ENCODE measurements around the gene HERC6. TPM values are rescaled to one million over a fixed set of nuclear protein-coding genes. Genes with fewer than 3 reads are reported as not detected.
"Not testable (repeated sequence)": the region's sequence is repeated elsewhere in the genome, so short reads cannot be mapped to it uniquely, and the experiment has no call there.

HERC6 gene
- total RNA-seq, 5 donors from 2014 or later (not counting 1 experiment from before 2014, with no cell fraction given): 13.9 to 25.2 (median 19.7) TPM

DNA sequence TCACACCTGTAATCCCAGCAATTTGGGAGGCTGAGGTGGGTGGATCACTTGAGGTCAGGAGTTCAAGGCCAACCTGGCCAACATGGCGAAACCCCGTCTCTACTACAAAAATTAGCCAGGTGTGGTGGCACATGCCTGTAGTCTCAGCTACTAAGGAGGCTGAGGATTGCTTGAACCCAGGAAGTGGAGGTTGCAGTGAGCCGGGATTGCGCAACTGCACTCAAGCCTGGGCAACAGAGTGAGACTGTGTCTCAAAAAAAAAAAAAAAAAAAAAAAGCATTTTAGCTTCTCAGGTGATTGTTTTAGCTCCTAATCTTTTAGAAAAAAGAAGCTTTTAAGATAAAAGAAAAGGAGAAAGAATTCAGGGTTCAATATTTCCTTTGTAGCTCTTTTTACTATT, 59.2 kb downstream of the HERC6 start:
- H3K4me3 Mint-ChIP-seq; H3K27me3 ChIP-seq (replicated peaks in 1 of 2; ENCODE audit: control insufficient read depth in 2 of 2, extremely low read depth in 1 of 2, insufficient read depth in 2 of 2, low read length in 1 of 2); H3K4me3 ChIP-seq (ENCODE audit: control insufficient read depth in 1 of 2, extremely low read depth in 1 of 2, low read length in 1 of 2); H3K4me1 ChIP-seq (ENCODE audit: control insufficient read depth in 1 of 2, extremely low read depth in 1 of 2, insufficient read depth in 2 of 2, low read length in 2 of 2); H3K27me3 Mint-ChIP-seq; H3K9me3 ChIP-seq; DNase-seq; H3K9me3 Mint-ChIP-seq; H3K4me1 Mint-ChIP-seq; H3K27ac Mint-ChIP-seq; H3K27ac ChIP-seq (ENCODE audit: low read length); ATAC-seq (replicated peaks in 1 of 4): not testable (repeated sequence)
- H3K36me3 ChIP-seq (ENCODE audit: control insufficient read depth in 2 of 2, extremely low read depth in 1 of 2, insufficient read depth in 1 of 2, low read length in 1 of 2): peaks cover 4 to 40% of the 10 kb centered on the region in 2 donors
- H3K36me3 Mint-ChIP-seq: peaks cover 62% of the 10 kb centered on the region
- ChIA-PET POLR2A (interaction anchor here (0.5 to 1.0 kb wide), 6 partner anchors 20 to 1556 kb away, joined by 3 to 9 read pairs (median 4); partner anchors contain the start of gene PPM1K (in 1 of the 2)), CTCF (interaction anchor here (0.6 to 1.4 kb wide), 3 partner anchors 63 to 186 kb away, joined by 3 to 5 read pairs (median 3); no protein-coding TSS in a partner anchor)
- WGBS (ENCODE audit: insufficient coverage): 94% methylated on average over 2 of the region's 4 CpGs

DNA sequence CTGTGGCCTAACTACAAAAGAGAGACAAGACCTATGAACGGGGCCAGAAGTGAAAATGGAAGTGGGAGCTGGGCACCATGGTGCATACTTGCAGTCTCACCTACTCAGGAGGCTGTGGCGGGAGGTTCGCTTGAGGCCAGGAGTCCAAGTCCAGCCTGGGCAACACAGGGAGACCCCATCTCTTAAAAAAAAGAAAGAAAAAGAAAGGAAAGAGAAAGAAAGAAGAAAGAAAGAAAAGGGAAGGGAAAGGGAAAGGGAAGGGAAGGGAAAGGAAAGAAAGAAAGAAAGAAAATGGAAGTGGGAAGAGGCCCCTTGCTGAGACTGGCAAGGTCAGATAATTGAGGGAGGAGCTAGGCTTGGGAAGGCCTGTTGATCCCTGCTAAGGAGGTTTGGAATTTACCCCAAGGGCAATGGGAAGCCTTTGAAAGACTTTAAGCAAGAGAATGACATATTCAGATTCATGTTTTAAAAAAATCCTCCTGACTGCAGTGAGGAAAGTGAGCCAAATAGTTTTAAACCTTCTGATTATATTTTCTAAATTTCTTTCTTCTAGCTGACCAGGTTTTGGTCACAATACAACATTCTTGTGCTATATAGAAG, 60.6 kb downstream of the HERC6 start:
- H3K4me1 ChIP-seq (ENCODE audit: control insufficient read depth in 1 of 2, extremely low read depth in 1 of 2, insufficient read depth in 2 of 2, low read length in 2 of 2): no peaks in the 10 kb centered on the region
- DNase-seq (no peak), ATAC-seq (replicated peaks in 1 of 4) (no peak)
- H3K9me3 ChIP-seq: no peaks in the 10 kb centered on the region
- peak overlapping the region; percentile 5 to 71 for H3K27ac Mint-ChIP-seq
- H3K9me3 Mint-ChIP-seq: no peaks in the 10 kb centered on the region
- no peaks in the 10 kb centered on the region for H3K27me3 Mint-ChIP-seq
- H3K4me3 ChIP-seq (ENCODE audit: control insufficient read depth in 1 of 2, extremely low read depth in 1 of 2, low read length in 1 of 2): no peak overlapping the region
- H3K36me3 Mint-ChIP-seq: peaks cover 57% of the 10 kb centered on the region
- no peak overlapping the region for H3K27ac ChIP-seq (ENCODE audit: low read length)
- ChIA-PET POLR2A (interaction anchor here in 1 of 2 donors (0.6 to 0.7 kb wide), 3 partner anchors 27 to 39 kb away, joined by 4 to 14 read pairs (median 14); no protein-coding TSS in a partner anchor), CTCF (no interaction called here)
- no peak overlapping the region for H3K4me3 Mint-ChIP-seq
- H3K4me1 Mint-ChIP-seq: no peaks in the 10 kb centered on the region
- no CpG with 5 or more reads among the region's 3 CpGs for WGBS (ENCODE audit: insufficient coverage)
- H3K36me3 ChIP-seq (ENCODE audit: control insufficient read depth in 2 of 2, extremely low read depth in 1 of 2, insufficient read depth in 1 of 2, low read length in 1 of 2): peaks cover 4 to 32% of the 10 kb centered on the region in 2 donors
- H3K27me3 ChIP-seq (replicated peaks in 1 of 2; ENCODE audit: control insufficient read depth in 2 of 2, extremely low read depth in 1 of 2, insufficient read depth in 2 of 2, low read length in 1 of 2): no peaks in the 10 kb centered on the region

DNA sequence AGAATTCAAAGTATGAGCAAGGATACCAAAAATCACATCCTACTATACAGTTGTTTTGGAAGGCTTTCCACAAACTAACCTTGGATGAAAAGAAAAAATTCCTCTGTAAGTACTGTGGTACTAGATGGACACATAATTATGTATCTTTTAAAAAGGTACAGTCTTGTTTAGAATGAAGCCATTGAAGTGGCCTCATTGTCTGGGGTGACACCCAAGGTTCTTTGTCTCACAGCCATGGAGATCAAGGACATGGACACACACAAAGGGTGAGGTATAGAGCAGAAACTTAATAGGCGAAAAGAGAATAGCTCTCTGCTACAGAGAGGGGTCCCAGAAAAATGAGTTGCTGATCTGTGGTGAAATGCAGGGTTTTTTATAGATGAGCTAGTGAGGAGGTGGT, 61.5 kb downstream of the HERC6 start:
- H3K36me3 ChIP-seq (ENCODE audit: control insufficient read depth in 2 of 2, extremely low read depth in 1 of 2, insufficient read depth in 1 of 2, low read length in 1 of 2): peaks cover 4 to 32% of the 10 kb centered on the region in 2 donors
- H3K27me3 ChIP-seq (replicated peaks in 1 of 2; ENCODE audit: control insufficient read depth in 2 of 2, extremely low read depth in 1 of 2, insufficient read depth in 2 of 2, low read length in 1 of 2): no peaks in the 10 kb centered on the region
- H3K27ac Mint-ChIP-seq: peak overlapping the region; percentile 25 to 35
- H3K27me3 Mint-ChIP-seq: no peaks in the 10 kb centered on the region
- CTCF ChIA-PET: no interaction called here
- no peak for DNase-seq
- no peaks in the 10 kb centered on the region for H3K4me1 ChIP-seq (ENCODE audit: control insufficient read depth in 1 of 2, extremely low read depth in 1 of 2, insufficient read depth in 2 of 2, low read length in 2 of 2)
- H3K9me3 Mint-ChIP-seq: no peaks in the 10 kb centered on the region
- H3K27ac ChIP-seq (ENCODE audit: low read length): no peak overlapping the region
- no peak overlapping the region for H3K4me3 Mint-ChIP-seq
- H3K36me3 Mint-ChIP-seq: peaks cover 51% of the 10 kb centered on the region
- no peak overlapping the region for H3K4me3 ChIP-seq (ENCODE audit: control insufficient read depth in 1 of 2, extremely low read depth in 1 of 2, low read length in 1 of 2)
- POLR2A ChIA-PET: interaction anchor here in 1 of 2 donors (0.6 kb wide), 1 partner anchor 35 kb away, joined by 14 read pairs; no protein-coding TSS in a partner anchor
- no peaks in the 10 kb centered on the region for H3K4me1 Mint-ChIP-seq
- ATAC-seq (replicated peaks in 1 of 4): no peak
- H3K9me3 ChIP-seq: no peaks in the 10 kb centered on the region
- WGBS (ENCODE audit: insufficient coverage): 100% methylated on average over 1 of the region's 1 CpG

DNA sequence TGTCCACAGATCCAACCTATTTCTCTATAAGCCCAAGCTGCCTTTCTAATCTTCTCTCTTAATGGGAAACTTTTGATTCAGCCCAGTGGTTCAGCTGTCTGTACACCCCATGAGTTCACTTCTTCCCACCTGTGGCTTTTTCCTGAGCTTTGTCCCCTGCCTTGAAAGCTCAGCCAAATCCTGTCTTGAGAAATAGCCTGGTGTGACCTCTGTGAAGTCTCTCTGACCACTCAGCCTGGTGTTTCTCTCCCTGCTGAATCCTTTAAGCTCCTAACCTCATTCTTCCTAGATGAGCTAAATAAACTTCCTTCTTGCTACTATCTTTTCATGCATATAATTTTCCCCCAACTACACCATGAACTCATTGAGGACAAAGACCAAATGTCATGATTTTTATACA, 63.0 kb downstream of the HERC6 start:
- no peaks in the 10 kb centered on the region for H3K9me3 Mint-ChIP-seq
- peak overlapping the region; percentile 57 to 72 for H3K27ac Mint-ChIP-seq
- POLR2A ChIA-PET: interaction anchor here (0.6 to 1.1 kb wide), 2 partner anchors 15 to 276 kb away, joined by 3 to 5 read pairs; partner anchors contain the start of gene HERC5 (in 1 of the 2)

DNA sequence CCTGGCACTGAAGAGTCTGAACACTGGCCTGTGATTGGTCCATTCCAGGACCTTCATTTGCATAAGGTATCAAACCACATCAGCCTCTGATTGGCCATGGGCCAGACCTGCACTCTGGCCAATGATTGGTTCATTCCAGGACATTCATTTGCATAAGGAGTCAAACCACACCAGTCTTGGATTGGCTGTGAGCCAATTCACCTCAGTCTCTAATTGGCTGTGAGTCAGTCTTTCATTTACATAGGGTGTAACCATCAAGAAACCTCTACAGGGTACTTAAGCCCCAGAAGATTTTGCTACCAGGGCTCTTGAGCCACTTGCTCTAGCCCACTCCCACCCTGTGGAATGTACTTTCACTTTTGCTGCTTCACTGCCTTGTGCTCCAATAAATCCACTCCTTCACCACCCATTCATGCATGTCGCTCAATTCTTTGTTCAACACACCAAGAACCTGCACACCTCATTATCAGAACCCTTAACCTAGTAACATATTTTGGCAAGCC, 64.1 kb downstream of the HERC6 start:
- ATAC-seq (replicated peaks in 1 of 4) (no peak), DNase-seq (no peak)
- Mint-ChIP-seq H3K27me3 (no peaks in the 10 kb centered on the region), H3K9me3 (no peaks in the 10 kb centered on the region), H3K27ac (peak overlapping the region; percentile 16 to 29), H3K4me3 (no peak overlapping the region), H3K4me1 (no peaks in the 10 kb centered on the region), H3K36me3 (peaks cover 36% of the 10 kb centered on the region)
- no CpG with 5 or more reads among the region's 1 CpG for WGBS (ENCODE audit: insufficient coverage)
- Histone ChIP-seq H3K4me3 (ENCODE audit: control insufficient read depth in 1 of 2, extremely low read depth in 1 of 2, low read length in 1 of 2) (no peak overlapping the region), H3K4me1 (ENCODE audit: control insufficient read depth in 1 of 2, extremely low read depth in 1 of 2, insufficient read depth in 2 of 2, low read length in 2 of 2) (no peaks in the 10 kb centered on the region), H3K9me3 (no peaks in the 10 kb centered on the region), H3K27me3 (replicated peaks in 1 of 2; ENCODE audit: control insufficient read depth in 2 of 2, extremely low read depth in 1 of 2, insufficient read depth in 2 of 2, low read length in 1 of 2) (no peaks in the 10 kb centered on the region), H3K36me3 (ENCODE audit: control insufficient read depth in 2 of 2, extremely low read depth in 1 of 2, insufficient read depth in 1 of 2, low read length in 1 of 2) (peaks cover 4 to 25% of the 10 kb centered on the region in 2 donors), H3K27ac (ENCODE audit: low read length) (no peak overlapping the region)
- ChIA-PET POLR2A (no interaction called here), CTCF (no interaction called here)

More for the DNA sequence above, 63.0 kb downstream of the HERC6 start:
- Histone ChIP-seq H3K4me3 (ENCODE audit: control insufficient read depth in 1 of 2, extremely low read depth in 1 of 2, low read length in 1 of 2) (no peak overlapping the region), H3K27ac (ENCODE audit: low read length) (no peak overlapping the region), H3K36me3 (ENCODE audit: control insufficient read depth in 2 of 2, extremely low read depth in 1 of 2, insufficient read depth in 1 of 2, low read length in 1 of 2) (peaks cover 4 to 25% of the 10 kb centered on the region in 2 donors), H3K9me3 (no peaks in the 10 kb centered on the region), H3K27me3 (replicated peaks in 1 of 2; ENCODE audit: control insufficient read depth in 2 of 2, extremely low read depth in 1 of 2, insufficient read depth in 2 of 2, low read length in 1 of 2) (no peaks in the 10 kb centered on the region), H3K4me1 (ENCODE audit: control insufficient read depth in 1 of 2, extremely low read depth in 1 of 2, insufficient read depth in 2 of 2, low read length in 2 of 2) (no peaks in the 10 kb centered on the region)
- DNase-seq: no peak
- Mint-ChIP-seq H3K36me3 (peaks cover 39% of the 10 kb centered on the region), H3K27me3 (no peaks in the 10 kb centered on the region), H3K4me1 (no peaks in the 10 kb centered on the region), H3K4me3 (no peak overlapping the region)
- ATAC-seq (replicated peaks in 1 of 4): no peak
- CTCF ChIA-PET: interaction anchor here in 1 of 2 donors (0.6 to 0.7 kb wide), 3 partner anchors 20 to 456 kb away, joined by 3 to 4 read pairs (median 4); no protein-coding TSS in a partner anchor

DNA sequence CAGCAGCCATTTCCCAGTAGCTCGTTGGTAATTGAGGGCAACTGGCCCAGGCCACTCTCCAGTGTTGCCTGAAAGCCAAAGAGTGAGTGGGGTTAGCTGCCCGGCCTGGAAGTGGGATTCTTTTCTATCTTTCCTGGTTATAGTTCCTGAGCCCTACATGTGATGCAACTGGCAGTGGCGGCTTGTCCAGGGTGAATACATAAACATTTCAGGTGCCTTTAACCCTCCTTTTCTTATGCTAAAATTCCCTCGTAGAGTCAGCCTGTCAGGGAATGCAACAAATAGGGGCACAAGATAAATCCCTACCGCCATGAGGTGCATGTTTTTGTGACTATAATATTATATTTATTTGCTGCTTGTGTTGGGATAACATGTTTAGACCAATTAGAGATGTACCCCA, 64.8 kb downstream of the HERC6 start:
- no peak overlapping the region for H3K4me3 Mint-ChIP-seq
- ATAC-seq (replicated peaks in 1 of 4) (no peak), DNase-seq (no peak)
- H3K4me1 Mint-ChIP-seq: no peaks in the 10 kb centered on the region
- WGBS (ENCODE audit: insufficient coverage): 78% methylated on average over 3 of the region's 5 CpGs
- Histone ChIP-seq H3K4me1 (ENCODE audit: control insufficient read depth in 1 of 2, extremely low read depth in 1 of 2, insufficient read depth in 2 of 2, low read length in 2 of 2) (no peaks in the 10 kb centered on the region), H3K27me3 (replicated peaks in 1 of 2; ENCODE audit: control insufficient read depth in 2 of 2, extremely low read depth in 1 of 2, insufficient read depth in 2 of 2, low read length in 1 of 2) (no peaks in the 10 kb centered on the region), H3K36me3 (ENCODE audit: control insufficient read depth in 2 of 2, extremely low read depth in 1 of 2, insufficient read depth in 1 of 2, low read length in 1 of 2) (peaks cover 4 to 23% of the 10 kb centered on the region in 2 donors), H3K4me3 (ENCODE audit: control insufficient read depth in 1 of 2, extremely low read depth in 1 of 2, low read length in 1 of 2) (no peak overlapping the region), H3K27ac (ENCODE audit: low read length) (no peak overlapping the region), H3K9me3 (no peaks in the 10 kb centered on the region)
- peaks cover 36% of the 10 kb centered on the region for H3K36me3 Mint-ChIP-seq
- no peaks in the 10 kb centered on the region for H3K27me3 Mint-ChIP-seq
- no peaks in the 10 kb centered on the region for H3K9me3 Mint-ChIP-seq
- POLR2A ChIA-PET: no interaction called here
- CTCF ChIA-PET: no interaction called here
- H3K27ac Mint-ChIP-seq: peak overlapping the region in 1 of 2 donors; percentile 26

Measured in T-cell (primary cell).